ENCODE data around the gene CCDC7. TPM values are rescaled to one million over a fixed set of nuclear protein-coding genes. Genes with fewer than 3 reads are reported as not detected.
"Not testable (repeated sequence)": the region's sequence is repeated elsewhere in the genome, so short reads cannot be mapped to it uniquely, and the experiment has no call there.

CCDC7 gene
- total RNA-seq, 1 experiment from 2014 or later, result 6.0 TPM

DNA sequence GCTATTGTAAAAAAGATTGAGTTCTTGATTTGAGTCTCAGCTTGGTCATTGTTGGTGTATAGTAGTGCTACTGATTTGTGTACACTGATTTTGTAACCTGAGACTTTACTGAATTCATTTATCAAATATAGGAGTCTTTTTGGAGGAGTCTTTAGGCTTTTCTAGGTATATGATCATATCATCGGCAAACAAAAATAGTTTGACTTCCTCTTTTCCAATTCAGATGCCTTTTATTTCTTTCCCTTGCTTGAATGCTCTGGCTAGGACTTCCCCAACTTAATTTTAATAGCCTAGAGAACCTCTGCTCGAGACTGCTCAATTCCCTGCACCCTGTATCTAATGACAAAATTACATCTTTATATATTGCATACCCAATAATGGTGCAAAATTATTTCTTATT, 154.4 kb downstream of the CCDC7 start:
- BruUV-seq (replicated peaks), result no TSS peak
- ATAC-seq (no peak), DNase-seq (ENCODE audit: low read depth, low spot score) (no peak)
- intact Hi-C loops (cut with micrococcal nuclease; ENCODE audit: unreplicated experiment), result no loop called here
- Histone ChIP-seq H3K36me3 (ENCODE audit: control insufficient read depth, insufficient read depth, low read length) (no peaks in the 10 kb centered on the region), H3K4me3 (ENCODE audit: low read depth in 2 of 2, low read length in 2 of 2) (no peak overlapping the region), H3K9me3 (ENCODE audit: control insufficient read depth, insufficient read depth, low read depth, low read length) (0 out of 2 replicates have a peak, but pooled peaks cover 3% of the 10 kb centered on the region), H3K27me3 (ENCODE audit: control insufficient read depth, insufficient read depth, low read length) (no peaks in the 10 kb centered on the region), H3K4me1 (ENCODE audit: control insufficient read depth, insufficient read depth, low read length) (no peaks in the 10 kb centered on the region), H3K27ac (ENCODE audit: low read length) (no peak overlapping the region)
- ChIA-PET POLR2A (no interaction called here), CTCF (no interaction called here)
- in situ Hi-C loops (cut with HindIII; ENCODE audit: low pct_unique_long_range_greater_than_20kb, low sequenced_read_pairs), result no loop called here
- TF ChIP-seq, protein P1, sequence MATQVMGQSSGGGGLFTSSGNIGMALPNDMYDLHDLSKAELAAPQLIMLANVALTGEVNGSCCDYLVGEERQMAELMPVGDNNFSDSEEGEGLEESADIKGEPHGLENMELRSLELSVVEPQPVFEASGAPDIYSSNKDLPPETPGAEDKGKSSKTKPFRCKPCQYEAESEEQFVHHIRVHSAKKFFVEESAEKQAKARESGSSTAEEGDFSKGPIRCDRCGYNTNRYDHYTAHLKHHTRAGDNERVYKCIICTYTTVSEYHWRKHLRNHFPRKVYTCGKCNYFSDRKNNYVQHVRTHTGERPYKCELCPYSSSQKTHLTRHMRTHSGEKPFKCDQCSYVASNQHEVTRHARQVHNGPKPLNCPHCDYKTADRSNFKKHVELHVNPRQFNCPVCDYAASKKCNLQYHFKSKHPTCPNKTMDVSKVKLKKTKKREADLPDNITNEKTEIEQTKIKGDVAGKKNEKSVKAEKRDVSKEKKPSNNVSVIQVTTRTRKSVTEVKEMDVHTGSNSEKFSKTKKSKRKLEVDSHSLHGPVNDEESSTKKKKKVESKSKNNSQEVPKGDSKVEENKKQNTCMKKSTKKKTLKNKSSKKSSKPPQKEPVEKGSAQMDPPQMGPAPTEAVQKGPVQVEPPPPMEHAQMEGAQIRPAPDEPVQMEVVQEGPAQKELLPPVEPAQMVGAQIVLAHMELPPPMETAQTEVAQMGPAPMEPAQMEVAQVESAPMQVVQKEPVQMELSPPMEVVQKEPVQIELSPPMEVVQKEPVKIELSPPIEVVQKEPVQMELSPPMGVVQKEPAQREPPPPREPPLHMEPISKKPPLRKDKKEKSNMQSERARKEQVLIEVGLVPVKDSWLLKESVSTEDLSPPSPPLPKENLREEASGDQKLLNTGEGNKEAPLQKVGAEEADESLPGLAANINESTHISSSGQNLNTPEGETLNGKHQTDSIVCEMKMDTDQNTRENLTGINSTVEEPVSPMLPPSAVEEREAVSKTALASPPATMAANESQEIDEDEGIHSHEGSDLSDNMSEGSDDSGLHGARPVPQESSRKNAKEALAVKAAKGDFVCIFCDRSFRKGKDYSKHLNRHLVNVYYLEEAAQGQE (IDR thresholded peaks at IDR 0.05; ENCODE audit: insufficient read depth in 1 of 2, low read depth in 2 of 2, low read length in 1 of 2), result no peak
- TF ChIP-seq TCF7L2 (IDR thresholded peaks at IDR 0.05; ENCODE audit: low read depth, low read length), result no peak
- TF ChIP-seq SIN3A (IDR thresholded peaks at IDR 0.05; ENCODE audit: borderline replicate concordance, insufficient read depth, low read depth, low read length), result no peak
- TF ChIP-seq, protein P2, sequence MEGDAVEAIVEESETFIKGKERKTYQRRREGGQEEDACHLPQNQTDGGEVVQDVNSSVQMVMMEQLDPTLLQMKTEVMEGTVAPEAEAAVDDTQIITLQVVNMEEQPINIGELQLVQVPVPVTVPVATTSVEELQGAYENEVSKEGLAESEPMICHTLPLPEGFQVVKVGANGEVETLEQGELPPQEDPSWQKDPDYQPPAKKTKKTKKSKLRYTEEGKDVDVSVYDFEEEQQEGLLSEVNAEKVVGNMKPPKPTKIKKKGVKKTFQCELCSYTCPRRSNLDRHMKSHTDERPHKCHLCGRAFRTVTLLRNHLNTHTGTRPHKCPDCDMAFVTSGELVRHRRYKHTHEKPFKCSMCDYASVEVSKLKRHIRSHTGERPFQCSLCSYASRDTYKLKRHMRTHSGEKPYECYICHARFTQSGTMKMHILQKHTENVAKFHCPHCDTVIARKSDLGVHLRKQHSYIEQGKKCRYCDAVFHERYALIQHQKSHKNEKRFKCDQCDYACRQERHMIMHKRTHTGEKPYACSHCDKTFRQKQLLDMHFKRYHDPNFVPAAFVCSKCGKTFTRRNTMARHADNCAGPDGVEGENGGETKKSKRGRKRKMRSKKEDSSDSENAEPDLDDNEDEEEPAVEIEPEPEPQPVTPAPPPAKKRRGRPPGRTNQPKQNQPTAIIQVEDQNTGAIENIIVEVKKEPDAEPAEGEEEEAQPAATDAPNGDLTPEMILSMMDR (IDR thresholded peaks at IDR 0.05), result no peak
- no peak for TF ChIP-seq POLR2AphosphoS5 (IDR thresholded peaks at IDR 0.05; ENCODE audit: low read depth, low read length)

DNA sequence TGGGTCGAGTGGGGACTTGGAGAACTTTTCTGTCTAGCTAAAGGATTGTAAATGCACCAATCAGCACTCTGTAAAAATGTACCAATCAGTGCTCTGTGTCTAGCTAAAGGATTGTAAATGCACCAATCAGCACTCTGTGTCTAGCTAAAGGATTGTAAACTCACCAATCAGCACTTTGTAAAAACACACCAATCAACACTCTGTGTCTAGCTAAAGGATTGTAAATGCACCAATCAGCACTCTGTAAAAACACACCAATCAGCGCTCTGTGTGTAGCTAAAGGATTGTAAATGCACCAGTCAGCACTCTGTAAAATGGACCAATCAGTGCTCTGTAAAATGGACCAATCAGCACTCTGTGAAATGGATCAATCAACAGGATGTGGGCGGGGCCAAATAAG, 155.6 kb downstream of the CCDC7 start:
- CTCF ChIA-PET; H3K4me1 ChIP-seq (ENCODE audit: control insufficient read depth, insufficient read depth, low read length); POLR2A ChIA-PET; H3K36me3 ChIP-seq (ENCODE audit: control insufficient read depth, insufficient read depth, low read length); BruUV-seq (replicated peaks); H3K27me3 ChIP-seq (ENCODE audit: control insufficient read depth, insufficient read depth, low read length); ATAC-seq; H3K4me3 ChIP-seq (ENCODE audit: low read depth in 2 of 2, low read length in 2 of 2); DNase-seq (ENCODE audit: low read depth, low spot score); in situ Hi-C loops (cut with HindIII; ENCODE audit: low pct_unique_long_range_greater_than_20kb, low sequenced_read_pairs); H3K9me3 ChIP-seq (ENCODE audit: control insufficient read depth, insufficient read depth, low read depth, low read length); H3K27ac ChIP-seq (ENCODE audit: low read length); intact Hi-C loops (cut with micrococcal nuclease; ENCODE audit: unreplicated experiment): not testable (repeated sequence)

DNA sequence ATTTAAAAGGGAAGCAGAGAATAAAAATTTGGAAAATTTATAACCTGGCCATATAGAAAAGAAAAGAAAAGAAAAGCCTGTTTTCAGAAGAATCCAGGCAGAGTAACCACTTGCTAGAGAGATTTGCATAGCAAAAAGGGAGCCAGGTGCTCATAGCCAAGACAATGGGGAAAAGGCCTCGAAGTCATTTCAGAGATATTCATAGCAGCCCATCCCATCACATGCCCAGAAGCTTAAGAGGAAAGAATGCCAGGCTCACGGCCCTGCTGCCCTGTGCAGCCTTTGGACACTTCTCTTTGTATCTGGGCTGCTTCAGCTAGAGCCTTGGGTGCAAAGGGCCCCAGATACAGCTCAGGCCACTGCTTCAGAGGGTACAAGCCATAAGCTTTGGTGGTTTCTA, 159.8 kb downstream of the CCDC7 start:
- no TSS peak for BruUV-seq (replicated peaks)
- ChIA-PET POLR2A (no interaction called here), CTCF (no interaction called here)
- Histone ChIP-seq H3K27ac (ENCODE audit: low read length) (no peak overlapping the region), H3K36me3 (ENCODE audit: control insufficient read depth, insufficient read depth, low read length) (no peaks in the 10 kb centered on the region), H3K4me3 (ENCODE audit: low read depth in 2 of 2, low read length in 2 of 2) (no peak overlapping the region), H3K9me3 (ENCODE audit: control insufficient read depth, insufficient read depth, low read depth, low read length) (0 out of 2 replicates have a peak, but pooled peaks cover 3% of the 10 kb centered on the region), H3K4me1 (ENCODE audit: control insufficient read depth, insufficient read depth, low read length) (no peaks in the 10 kb centered on the region), H3K27me3 (ENCODE audit: control insufficient read depth, insufficient read depth, low read length) (no peaks in the 10 kb centered on the region)
- ATAC-seq (no peak), DNase-seq (ENCODE audit: low read depth, low spot score) (no peak)
- intact Hi-C loops (cut with micrococcal nuclease; ENCODE audit: unreplicated experiment), result no loop called here
- no peak for TF ChIP-seq POLR2AphosphoS5 (IDR thresholded peaks at IDR 0.05; ENCODE audit: low read depth, low read length)
- TF ChIP-seq SIN3A (IDR thresholded peaks at IDR 0.05; ENCODE audit: borderline replicate concordance, insufficient read depth, low read depth, low read length), result no peak
- TF ChIP-seq, protein P2 (IDR thresholded peaks at IDR 0.05), result no peak
- TF ChIP-seq, protein P1 (IDR thresholded peaks at IDR 0.05; ENCODE audit: insufficient read depth in 1 of 2, low read depth in 2 of 2, low read length in 1 of 2), result no peak
- TF ChIP-seq TCF7L2 (IDR thresholded peaks at IDR 0.05; ENCODE audit: low read depth, low read length), result no peak
- in situ Hi-C loops (cut with HindIII; ENCODE audit: low pct_unique_long_range_greater_than_20kb, low sequenced_read_pairs), result no loop called here

DNA sequence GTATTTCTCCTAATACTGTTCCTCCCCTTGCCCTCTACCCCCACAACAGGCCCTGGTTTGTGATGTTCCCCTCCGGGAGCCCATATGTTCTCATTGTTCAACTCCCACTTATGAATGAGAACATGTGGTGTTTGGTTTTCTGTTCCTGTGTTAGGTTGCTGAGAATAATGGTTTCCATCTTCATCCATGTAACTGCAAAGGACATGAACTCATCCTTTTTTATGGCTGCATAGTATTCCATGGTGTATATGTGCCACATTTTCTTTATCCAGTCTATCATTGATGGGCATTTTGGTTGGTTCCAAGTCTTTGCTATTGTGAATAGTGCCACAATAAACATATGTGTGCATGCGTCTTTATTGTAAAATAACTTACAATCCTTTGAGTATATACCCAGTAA, 164.6 kb downstream of the CCDC7 start:
- H3K4me3 ChIP-seq (ENCODE audit: low read depth in 2 of 2, low read length in 2 of 2); H3K4me1 ChIP-seq (ENCODE audit: control insufficient read depth, insufficient read depth, low read length); H3K9me3 ChIP-seq (ENCODE audit: control insufficient read depth, insufficient read depth, low read depth, low read length); H3K27ac ChIP-seq (ENCODE audit: low read length); DNase-seq (ENCODE audit: low read depth, low spot score); ATAC-seq; POLR2A ChIA-PET; in situ Hi-C loops (cut with HindIII; ENCODE audit: low pct_unique_long_range_greater_than_20kb, low sequenced_read_pairs); BruUV-seq (replicated peaks); intact Hi-C loops (cut with micrococcal nuclease; ENCODE audit: unreplicated experiment); CTCF ChIA-PET; H3K27me3 ChIP-seq (ENCODE audit: control insufficient read depth, insufficient read depth, low read length); H3K36me3 ChIP-seq (ENCODE audit: control insufficient read depth, insufficient read depth, low read length): not testable (repeated sequence)
